Measurements from ENCODE around the gene LIMA1.
"Not testable (repeated sequence)": the region's sequence is repeated elsewhere in the genome, so short reads cannot be mapped to it uniquely, and the experiment has no call there.

LIMA1 gene

GRCh38 chr12:50249464-50250182 lies 33.7 kb downstream of the LIMA1 start:
- Histone ChIP-seq H3K9me3 (ENCODE audit: control insufficient read depth, low read length) (no peaks in the 10 kb centered on the region), H3K27ac (ENCODE audit: insufficient read depth, low read depth, low read length, poor library complexity, severe bottlenecking) (no peak overlapping the region), H3K4me1 (ENCODE audit: control insufficient read depth, insufficient read depth, low read length) (no peaks in the 10 kb centered on the region), H3K4me3 (ENCODE audit: insufficient read depth, low read depth, low read length) (no peak overlapping the region), H3K27me3 (ENCODE audit: control insufficient read depth, insufficient read depth, low read length, poor library complexity, severe bottlenecking) (no peaks in the 10 kb centered on the region), H3K36me3 (ENCODE audit: control insufficient read depth, insufficient read depth, low read length) (no peaks in the 10 kb centered on the region)
- WGBS, 2 experiments: 89 to 94% methylated on average over 5 of the region's 5 CpGs

DNA sequence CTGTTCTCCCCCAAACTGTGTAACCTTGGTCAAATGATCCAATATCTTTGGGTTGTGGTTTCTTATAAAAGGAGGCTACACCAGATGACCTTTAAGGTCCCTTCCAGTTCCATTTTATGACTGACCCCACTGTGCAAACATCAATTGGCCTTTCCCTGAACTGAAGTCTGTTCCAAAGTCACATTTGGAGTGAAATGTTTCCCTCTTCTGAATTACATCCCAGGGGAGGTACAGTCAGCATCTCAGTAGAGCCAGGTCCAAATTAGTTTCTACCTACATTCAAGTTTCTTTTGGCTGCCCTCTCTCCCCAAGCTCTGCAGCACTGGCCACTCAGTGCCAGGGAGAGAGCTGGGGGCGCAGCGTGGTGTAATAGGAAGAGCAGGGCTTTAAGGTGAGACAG lies 34.4 kb downstream of the LIMA1 start:
- Histone ChIP-seq H3K27ac (ENCODE audit: insufficient read depth, low read depth, low read length, poor library complexity, severe bottlenecking) (no peak overlapping the region), H3K9me3 (ENCODE audit: control insufficient read depth, low read length) (no peaks in the 10 kb centered on the region), H3K4me3 (ENCODE audit: insufficient read depth, low read depth, low read length) (no peak overlapping the region), H3K4me1 (ENCODE audit: control insufficient read depth, insufficient read depth, low read length) (no peaks in the 10 kb centered on the region), H3K36me3 (ENCODE audit: control insufficient read depth, insufficient read depth, low read length) (no peaks in the 10 kb centered on the region), H3K27me3 (ENCODE audit: control insufficient read depth, insufficient read depth, low read length, poor library complexity, severe bottlenecking) (no peaks in the 10 kb centered on the region)
- WGBS, 2 experiments: 60 to 100% methylated on average over 1 of the region's 2 CpGs

GRCh38 chr12:50248411-50248810 lies 34.9 kb downstream of the LIMA1 start:
- H3K27ac ChIP-seq (ENCODE audit: insufficient read depth, low read depth, low read length, poor library complexity, severe bottlenecking): no peak overlapping the region
- WGBS, 2 experiments: 95 to 99% methylated on average over 4 of the region's 4 CpGs

GRCh38 chr12:50247665-50248064 lies 35.7 kb downstream of the LIMA1 start:
- not testable (repeated sequence) for H3K27me3 ChIP-seq (ENCODE audit: control insufficient read depth, insufficient read depth, low read length, poor library complexity, severe bottlenecking)

More at GRCh38 chr12:50248411-50248810, 34.9 kb downstream of the LIMA1 start:
- Histone ChIP-seq H3K4me3 (ENCODE audit: insufficient read depth, low read depth, low read length) (no peak overlapping the region), H3K9me3 (ENCODE audit: control insufficient read depth, low read length) (no peaks in the 10 kb centered on the region), H3K36me3 (ENCODE audit: control insufficient read depth, insufficient read depth, low read length) (no peaks in the 10 kb centered on the region), H3K4me1 (ENCODE audit: control insufficient read depth, insufficient read depth, low read length) (no peaks in the 10 kb centered on the region), H3K27me3 (ENCODE audit: control insufficient read depth, insufficient read depth, low read length, poor library complexity, severe bottlenecking) (no peaks in the 10 kb centered on the region)

DNA sequence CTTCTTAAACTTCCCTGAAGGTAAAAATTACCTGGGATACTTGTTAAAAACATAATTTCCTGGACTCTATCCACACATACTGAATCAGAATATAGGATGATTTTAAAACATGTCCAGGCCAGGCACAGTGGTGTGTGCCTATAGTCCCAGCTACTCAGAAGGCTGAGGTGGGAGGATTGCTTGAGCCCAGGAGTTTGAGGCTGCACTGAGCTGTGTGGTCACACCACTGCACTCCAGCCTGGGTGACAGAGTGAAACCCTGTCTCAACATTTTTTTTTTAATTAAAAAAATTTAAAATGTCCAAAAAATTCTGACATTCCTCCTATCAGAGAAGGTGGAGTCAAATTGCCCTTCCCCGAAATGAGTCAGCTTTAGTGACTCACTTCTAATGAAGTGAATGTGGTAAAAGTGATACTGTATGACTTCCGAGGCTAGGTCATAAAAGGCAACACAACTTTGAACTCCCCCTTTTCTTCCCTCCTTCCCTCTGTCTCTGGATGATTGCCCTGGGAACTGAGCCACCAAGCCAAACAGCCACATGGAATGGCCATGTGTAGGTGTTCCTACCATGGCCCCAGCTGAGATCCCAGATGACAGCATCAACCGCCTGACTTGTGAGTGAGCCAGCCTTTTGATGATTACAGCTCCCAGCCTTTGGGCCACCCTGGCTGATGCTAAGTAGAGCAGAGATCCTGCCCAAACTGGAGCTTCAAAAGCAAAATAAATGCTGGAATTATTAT lies 36.3 kb downstream of the LIMA1 start:
- 90 to 94% methylated on average over 2 to 3 of the region's 3 CpGs for WGBS, 2 experiments
- H3K27ac ChIP-seq (ENCODE audit: insufficient read depth, low read depth, low read length, poor library complexity, severe bottlenecking): no peak overlapping the region

More at GRCh38 chr12:50247665-50248064, 35.7 kb downstream of the LIMA1 start:
- 92 to 98% methylated on average over 9 of the region's 9 CpGs for WGBS, 2 experiments
- not testable (repeated sequence) for H3K4me1 ChIP-seq (ENCODE audit: control insufficient read depth, insufficient read depth, low read length); H3K9me3 ChIP-seq (ENCODE audit: control insufficient read depth, low read length); H3K4me3 ChIP-seq (ENCODE audit: insufficient read depth, low read depth, low read length); H3K27ac ChIP-seq (ENCODE audit: insufficient read depth, low read depth, low read length, poor library complexity, severe bottlenecking); H3K36me3 ChIP-seq (ENCODE audit: control insufficient read depth, insufficient read depth, low read length)

DNA sequence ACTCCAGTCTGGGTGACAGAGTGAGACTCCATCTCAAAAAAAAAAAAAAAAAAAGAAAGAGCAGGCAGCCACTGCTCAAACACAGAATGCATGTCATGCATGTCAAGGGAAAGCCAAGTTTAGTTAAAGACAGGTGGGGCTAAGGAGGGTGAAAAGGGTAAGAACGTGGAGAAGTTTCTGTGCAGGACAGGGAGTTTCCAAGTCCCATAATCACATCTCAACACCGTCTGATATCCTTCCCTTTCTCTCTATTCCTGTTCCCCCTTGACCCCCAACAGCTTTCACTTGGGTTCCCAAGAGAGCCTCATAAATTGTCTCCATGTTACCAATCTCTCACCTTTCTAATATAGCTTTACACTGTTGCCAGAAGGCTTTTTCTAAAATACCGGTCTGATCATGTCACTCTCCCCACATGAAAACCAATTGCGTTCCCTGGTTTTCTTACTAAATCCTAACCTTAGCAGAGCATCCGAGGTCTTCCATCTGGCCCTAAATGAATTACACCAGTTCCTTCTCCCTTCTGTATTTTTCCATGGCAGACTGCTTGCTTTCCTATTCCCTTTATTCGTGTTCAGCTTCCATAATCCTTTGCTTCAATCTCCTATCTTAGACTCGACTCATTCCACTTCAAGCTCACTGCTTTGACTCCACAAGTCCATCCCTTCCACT lies 37.0 kb downstream of the LIMA1 start:
- 88 to 91% methylated on average over 7 of the region's 7 CpGs for WGBS, 2 experiments
- H3K4me3 ChIP-seq (ENCODE audit: insufficient read depth, low read depth, low read length): no peak overlapping the region
- no peaks in the 10 kb centered on the region for H3K9me3 ChIP-seq (ENCODE audit: control insufficient read depth, low read length)
- H3K36me3 ChIP-seq (ENCODE audit: control insufficient read depth, insufficient read depth, low read length): no peaks in the 10 kb centered on the region
- no peaks in the 10 kb centered on the region for H3K27me3 ChIP-seq (ENCODE audit: control insufficient read depth, insufficient read depth, low read length, poor library complexity, severe bottlenecking)
- no peaks in the 10 kb centered on the region for H3K4me1 ChIP-seq (ENCODE audit: control insufficient read depth, insufficient read depth, low read length)
- no peak overlapping the region for H3K27ac ChIP-seq (ENCODE audit: insufficient read depth, low read depth, low read length, poor library complexity, severe bottlenecking)

More for the DNA sequence above, 36.3 kb downstream of the LIMA1 start:
- Histone ChIP-seq H3K36me3 (ENCODE audit: control insufficient read depth, insufficient read depth, low read length) (no peaks in the 10 kb centered on the region), H3K4me1 (ENCODE audit: control insufficient read depth, insufficient read depth, low read length) (no peaks in the 10 kb centered on the region), H3K4me3 (ENCODE audit: insufficient read depth, low read depth, low read length) (no peak overlapping the region), H3K9me3 (ENCODE audit: control insufficient read depth, low read length) (no peaks in the 10 kb centered on the region), H3K27me3 (ENCODE audit: control insufficient read depth, insufficient read depth, low read length, poor library complexity, severe bottlenecking) (no peaks in the 10 kb centered on the region)

- Histone ChIP-seq H3K27me3 (ENCODE audit: control insufficient read depth, insufficient read depth, low read length, poor library complexity, severe bottlenecking) (no peaks in the 10 kb centered on the region), H3K4me1 (ENCODE audit: control insufficient read depth, insufficient read depth, low read length) (no peaks in the 10 kb centered on the region), H3K4me3 (ENCODE audit: insufficient read depth, low read depth, low read length) (no peak overlapping the region), H3K36me3 (ENCODE audit: control insufficient read depth, insufficient read depth, low read length) (no peaks in the 10 kb centered on the region), H3K9me3 (ENCODE audit: control insufficient read depth, low read length) (no peaks in the 10 kb centered on the region), H3K27ac (ENCODE audit: insufficient read depth, low read depth, low read length, poor library complexity, severe bottlenecking) (no peak overlapping the region)
- 73 to 75% methylated on average over 1 of the region's 1 CpG for WGBS, 2 experiments
These were observed 39.8 kb downstream of the LIMA1 start for GRCh38 chr12:50243507-50243906.

GRCh38 chr12:50242751-50243191 lies 40.5 kb downstream of the LIMA1 start:
- H3K4me3 ChIP-seq (ENCODE audit: insufficient read depth, low read depth, low read length): no peak overlapping the region
- no peak overlapping the region for H3K27ac ChIP-seq (ENCODE audit: insufficient read depth, low read depth, low read length, poor library complexity, severe bottlenecking)
- H3K36me3 ChIP-seq (ENCODE audit: control insufficient read depth, insufficient read depth, low read length): no peaks in the 10 kb centered on the region
- H3K27me3 ChIP-seq (ENCODE audit: control insufficient read depth, insufficient read depth, low read length, poor library complexity, severe bottlenecking): no peaks in the 10 kb centered on the region
- H3K4me1 ChIP-seq (ENCODE audit: control insufficient read depth, insufficient read depth, low read length): no peaks in the 10 kb centered on the region
- H3K9me3 ChIP-seq (ENCODE audit: control insufficient read depth, low read length): no peaks in the 10 kb centered on the region
- WGBS, 2 experiments: 87 to 91% methylated on average over 1 of the region's 1 CpG

DNA sequence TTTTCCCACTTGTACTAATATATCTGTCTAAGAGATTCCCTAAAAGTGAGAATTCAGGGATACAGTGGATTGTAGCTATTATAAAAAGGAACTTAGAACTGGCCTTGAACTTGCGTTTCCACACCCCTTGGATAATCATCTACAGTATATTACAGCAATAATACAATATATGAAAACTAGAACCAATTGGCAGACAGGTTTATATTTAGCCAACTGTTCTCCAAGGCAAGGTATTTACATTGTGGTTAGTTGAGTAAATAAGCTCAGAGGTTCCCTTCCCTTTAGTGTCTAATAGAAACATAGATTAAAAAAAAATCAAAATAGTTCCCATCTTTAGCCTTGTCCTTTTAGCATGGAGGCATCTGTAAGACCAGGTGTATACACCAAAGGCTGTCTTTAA lies 42.1 kb downstream of the LIMA1 start:
- no peaks in the 10 kb centered on the region for H3K9me3 ChIP-seq (ENCODE audit: control insufficient read depth, low read length)
- 100% methylated on average over 1 of the region's 1 CpG; no CpG with 5 or more reads in 1 of the 2 experiments for WGBS, 2 experiments
- H3K4me3 ChIP-seq (ENCODE audit: insufficient read depth, low read depth, low read length): no peak overlapping the region
- no peak overlapping the region for H3K27ac ChIP-seq (ENCODE audit: insufficient read depth, low read depth, low read length, poor library complexity, severe bottlenecking)
- no peaks in the 10 kb centered on the region for H3K27me3 ChIP-seq (ENCODE audit: control insufficient read depth, insufficient read depth, low read length, poor library complexity, severe bottlenecking)
- H3K4me1 ChIP-seq (ENCODE audit: control insufficient read depth, insufficient read depth, low read length): no peaks in the 10 kb centered on the region
- H3K36me3 ChIP-seq (ENCODE audit: control insufficient read depth, insufficient read depth, low read length): no peaks in the 10 kb centered on the region

- no peak overlapping the region for H3K27ac ChIP-seq (ENCODE audit: insufficient read depth, low read depth, low read length, poor library complexity, severe bottlenecking)
- no peaks in the 10 kb centered on the region for H3K4me1 ChIP-seq (ENCODE audit: control insufficient read depth, insufficient read depth, low read length)
- no peak overlapping the region for H3K4me3 ChIP-seq (ENCODE audit: insufficient read depth, low read depth, low read length)
- WGBS, 2 experiments: 95 to 97% methylated on average over 1 of the region's 1 CpG
- H3K9me3 ChIP-seq (ENCODE audit: control insufficient read depth, low read length): no peaks in the 10 kb centered on the region
- no peaks in the 10 kb centered on the region for H3K36me3 ChIP-seq (ENCODE audit: control insufficient read depth, insufficient read depth, low read length)
- no peaks in the 10 kb centered on the region for H3K27me3 ChIP-seq (ENCODE audit: control insufficient read depth, insufficient read depth, low read length, poor library complexity, severe bottlenecking)
These were observed 42.6 kb downstream of the LIMA1 start for GRCh38 chr12:50240792-50241114.

Measured in ectodermal cell (in vitro differentiated cells).